HEK293 (cell line): ENCODE results near the gene BMP2K.

Source experiments
- CTCF ChIA-PET: fragments of 350-600 bp; formaldehyde crosslinking; extraction: SDS; loops from one replicate; lab custom pipeline; 2021; ENCODE audit warnings: antibody characterized with exemption; lab: Yijun Ruan, JAX
- POLR2A ChIA-PET: fragments of 300-600 bp; formaldehyde crosslinking; extraction: SDS; loops from one replicate; lab custom pipeline; 2020; ENCODE audit warnings: antibody characterized with exemption, inconsistent platforms; lab: Yijun Ruan, JAX
- H3K27ac ChIP-seq: fragments of 200-500 bp; sonication (Bioruptor generic); 2 replicates; pipeline ENCODE4 v1.5.1; 2014; ENCODE audit warnings: low read depth, low read length, control low read depth, inconsistent platforms; ENCODE audit errors: extremely low read depth
- H3K36me3 ChIP-seq, 2 experiments: fragments of 200-500 bp in 1 of 2; sonication (Bioruptor generic) in 1 of 2; 1 replicate in 1 of 2; 2 replicates in 1 of 2; pipeline ENCODE4 v1.5.1; 2014 to 2017; ENCODE audit warnings: inconsistent platforms in 2 of 2, low read length in 2 of 2; ENCODE audit not compliant: control insufficient read depth in 2 of 2, insufficient read depth in 1 of 2
- H3K4me1 ChIP-seq: fragments of 200-500 bp; sonication (Bioruptor generic); 2 replicates; pipeline ENCODE4 v1.5.1; 2014; ENCODE audit warnings: mild to moderate bottlenecking, low read length, inconsistent platforms; ENCODE audit not compliant: control insufficient read depth, insufficient read depth
- H3K4me3 ChIP-seq: 2 replicates; pipeline ENCODE4 v1.5.1; 2011; ENCODE audit warnings: low read depth, mild to moderate bottlenecking, control low read depth, low read length, moderate library complexity
- H3K9me3 ChIP-seq: fragments of 200-500 bp; sonication (Bioruptor generic); 2 replicates; pipeline ENCODE4 v1.5.1; 2014; ENCODE audit warnings: low read depth, low read length, inconsistent platforms; ENCODE audit not compliant: control insufficient read depth, insufficient read depth
- GLIS2 ChIP-seq: fragments of 450-650 bp; formaldehyde crosslinking; IDR thresholded peaks from 2 replicates; pipeline ENCODE4 v1.5.1; 2016; ENCODE audit warnings: missing biosample characterization, missing genetic modification characterization
- KLF9 ChIP-seq: fragments of 450-650 bp; formaldehyde crosslinking; IDR thresholded peaks from 2 replicates; pipeline ENCODE4 v1.5.1; 2016; ENCODE audit warnings: missing biosample characterization, missing genetic modification characterization, low read depth
- MYNN ChIP-seq: fragments of 450-650 bp; formaldehyde crosslinking; IDR thresholded peaks from 2 replicates; pipeline ENCODE4 v1.5.1; 2016; ENCODE audit warnings: missing biosample characterization, missing genetic modification characterization, borderline replicate concordance
- OVOL3 ChIP-seq: fragments of 450-650 bp; formaldehyde crosslinking; IDR thresholded peaks from 2 replicates; pipeline ENCODE4 v1.5.1; 2016; ENCODE audit warnings: missing biosample characterization, missing genetic modification characterization
- SCRT1 ChIP-seq: fragments of 450-650 bp; formaldehyde crosslinking; IDR thresholded peaks from 2 replicates; pipeline ENCODE4 v1.5.1; 2016; ENCODE audit warnings: missing biosample characterization, missing genetic modification characterization, borderline replicate concordance
- TCF7L2 ChIP-seq: IDR thresholded peaks from 2 replicates; pipeline ENCODE4 v1.6.1; 2011; ENCODE audit warnings: low read depth, mild to moderate bottlenecking, inconsistent platforms, low read length, moderate library complexity, borderline replicate concordance
- ZBTB49 ChIP-seq: fragments of 450-650 bp; formaldehyde crosslinking; IDR thresholded peaks from 2 replicates; pipeline ENCODE4 v1.5.1; 2016; ENCODE audit warnings: missing biosample characterization, missing genetic modification characterization, low read depth
- ZFP41 ChIP-seq: fragments of 450-650 bp; formaldehyde crosslinking; IDR thresholded peaks from 2 replicates; pipeline ENCODE4 v1.5.1; 2016; ENCODE audit warnings: missing biosample characterization, missing genetic modification characterization, borderline replicate concordance
- ZNF140 ChIP-seq: fragments of 450-650 bp; formaldehyde crosslinking; IDR thresholded peaks from 2 replicates; pipeline ENCODE4 v1.5.1; 2016; ENCODE audit warnings: missing biosample characterization, missing genetic modification characterization
- ZNF155 ChIP-seq: fragments of 450-650 bp; formaldehyde crosslinking; IDR thresholded peaks from 2 replicates; pipeline ENCODE4 v1.5.1; 2016; ENCODE audit warnings: missing biosample characterization, missing genetic modification characterization
- ZNF16 ChIP-seq: fragments of 450-650 bp; formaldehyde crosslinking; IDR thresholded peaks from 2 replicates; pipeline ENCODE4 v1.5.1; 2016; ENCODE audit warnings: low read depth, missing biosample characterization, missing genetic modification characterization
- ZNF175 ChIP-seq: fragments of 450-650 bp; formaldehyde crosslinking; IDR thresholded peaks from 2 replicates; pipeline ENCODE4 v1.5.1; 2016; ENCODE audit warnings: missing biosample characterization, missing genetic modification characterization
- ZNF19 ChIP-seq: fragments of 450-650 bp; formaldehyde crosslinking; IDR thresholded peaks from 2 replicates; pipeline ENCODE4; 2016; ENCODE audit warnings: missing biosample characterization, missing genetic modification characterization, low read depth
- ZNF214 ChIP-seq: fragments of 450-650 bp; formaldehyde crosslinking; IDR thresholded peaks from 2 replicates; pipeline ENCODE4 v1.5.1; 2017; ENCODE audit warnings: missing biosample characterization, mild to moderate bottlenecking, missing genetic modification characterization, borderline replicate concordance
- ZNF248 ChIP-seq: fragments of 450-650 bp; formaldehyde crosslinking; IDR thresholded peaks from 2 replicates; pipeline ENCODE4 v1.5.1; 2017; ENCODE audit warnings: missing biosample characterization, missing genetic modification characterization
- ZNF404 ChIP-seq: fragments of 450-650 bp; formaldehyde crosslinking; IDR thresholded peaks from 2 replicates; pipeline ENCODE4 v1.5.1; 2017; ENCODE audit warnings: missing biosample characterization, missing genetic modification characterization
- ZNF473 ChIP-seq: fragments of 450-650 bp; formaldehyde crosslinking; IDR thresholded peaks from 2 replicates; pipeline ENCODE4 v1.5.1; 2017; ENCODE audit warnings: missing biosample characterization, missing genetic modification characterization
- ZNF621 ChIP-seq: fragments of 450-650 bp; formaldehyde crosslinking; IDR thresholded peaks from 2 replicates; pipeline ENCODE4 v1.5.1; 2017; ENCODE audit warnings: missing biosample characterization, missing genetic modification characterization
- ZNF76 ChIP-seq: fragments of 450-650 bp; formaldehyde crosslinking; IDR thresholded peaks from 2 replicates; pipeline ENCODE4; 2016; ENCODE audit warnings: low read depth, missing biosample characterization, missing genetic modification characterization, borderline replicate concordance
- ZSCAN23 ChIP-seq: fragments of 450-650 bp; formaldehyde crosslinking; IDR thresholded peaks from 2 replicates; pipeline ENCODE4 v1.5.1; 2016; ENCODE audit warnings: missing biosample characterization, missing genetic modification characterization
- ZSCAN5A ChIP-seq: fragments of 450-650 bp; formaldehyde crosslinking; IDR thresholded peaks from 2 replicates; pipeline ENCODE4 v1.5.1; 2016; ENCODE audit warnings: missing biosample characterization, missing genetic modification characterization
- TF ChIP-seq, protein P1 (sequence below): fragments of 450-650 bp; formaldehyde crosslinking; IDR thresholded peaks from 2 replicates; pipeline ENCODE4 v1.5.1; 2017; ENCODE audit warnings: missing biosample characterization, missing genetic modification characterization
- TF ChIP-seq, protein P2 (sequence below): fragments of 450-650 bp; formaldehyde crosslinking; IDR thresholded peaks from 2 replicates; pipeline ENCODE4 v1.5.1; 2016; ENCODE audit warnings: missing biosample characterization, missing genetic modification characterization
- TF ChIP-seq, protein P3 (sequence below): fragments of 450-650 bp; formaldehyde crosslinking; IDR thresholded peaks from 2 replicates; pipeline ENCODE4 v1.5.1; 2016; ENCODE audit warnings: missing biosample characterization, missing genetic modification characterization

BMP2K gene

GRCh38 chr4:78734441-78735162, 41.5 kb upstream of the BMP2K start:
- no peak for TF ChIP-seq TCF7L2
- TF ChIP-seq ZNF248 (tag by site-specific recombination), result no peak
- no peak for TF ChIP-seq ZNF404 (tag by site-specific recombination)
- no peak for TF ChIP-seq ZNF473
- no peak for TF ChIP-seq MYNN (tag by site-specific recombination)
- no peak for TF ChIP-seq ZSCAN23 (tag by site-specific recombination)
- TF ChIP-seq, all 188 proteins: peak for 0
- no peak overlapping the region for H3K27ac ChIP-seq
- ChIA-PET CTCF (no interaction called here), POLR2A (no interaction called here)
- H3K4me1 ChIP-seq, result no peaks in the 10 kb centered on the region
- no peak overlapping the region for H3K4me3 ChIP-seq
- H3K9me3 ChIP-seq, result no peaks in the 10 kb centered on the region
- H3K36me3 ChIP-seq, result no peaks in the 10 kb centered on the region

DNA sequence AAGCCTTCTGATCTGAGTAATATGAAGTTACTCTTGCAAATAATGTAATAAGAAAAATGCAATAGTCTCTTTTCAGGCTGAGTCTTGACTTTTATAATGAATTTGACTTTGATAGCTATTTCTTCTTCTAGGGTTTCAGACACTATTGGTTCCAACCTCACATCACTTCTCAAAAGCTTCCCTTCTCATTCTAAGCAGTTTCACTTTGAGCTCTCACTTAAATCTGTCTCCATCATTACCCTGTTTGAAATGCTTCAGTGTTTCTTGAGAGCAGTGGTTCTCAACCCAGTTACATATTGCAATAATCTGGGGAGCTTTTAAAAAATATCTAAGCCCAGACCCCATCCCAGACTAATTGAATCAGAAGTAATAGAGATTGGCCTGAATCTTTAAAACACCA, 40.5 kb upstream of the BMP2K start:
- no peak overlapping the region for H3K27ac ChIP-seq
- CTCF ChIA-PET, result no interaction called here
- no peak overlapping the region for H3K4me3 ChIP-seq
- POLR2A ChIA-PET, result no interaction called here
- H3K9me3 ChIP-seq, result no peaks in the 10 kb centered on the region
- H3K36me3 ChIP-seq, result no peaks in the 10 kb centered on the region
- TF ChIP-seq, protein P1, sequence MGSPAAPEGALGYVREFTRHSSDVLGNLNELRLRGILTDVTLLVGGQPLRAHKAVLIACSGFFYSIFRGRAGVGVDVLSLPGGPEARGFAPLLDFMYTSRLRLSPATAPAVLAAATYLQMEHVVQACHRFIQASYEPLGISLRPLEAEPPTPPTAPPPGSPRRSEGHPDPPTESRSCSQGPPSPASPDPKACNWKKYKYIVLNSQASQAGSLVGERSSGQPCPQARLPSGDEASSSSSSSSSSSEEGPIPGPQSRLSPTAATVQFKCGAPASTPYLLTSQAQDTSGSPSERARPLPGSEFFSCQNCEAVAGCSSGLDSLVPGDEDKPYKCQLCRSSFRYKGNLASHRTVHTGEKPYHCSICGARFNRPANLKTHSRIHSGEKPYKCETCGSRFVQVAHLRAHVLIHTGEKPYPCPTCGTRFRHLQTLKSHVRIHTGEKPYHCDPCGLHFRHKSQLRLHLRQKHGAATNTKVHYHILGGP (tag by site-specific recombination), result no peak
- no peak for TF ChIP-seq ZNF140 (tag by site-specific recombination)
- no peak for TF ChIP-seq GLIS2 (tag by site-specific recombination)
- no peak for TF ChIP-seq ZNF621
- no peak for TF ChIP-seq SCRT1
- no peak for TF ChIP-seq ZNF76
- TF ChIP-seq ZNF214 (tag by site-specific recombination), result no peak
- no peak for TF ChIP-seq ZNF155 (tag by site-specific recombination)
- TF ChIP-seq ZNF16 (tag by site-specific recombination), result no peak
- no peak for TF ChIP-seq ZFP41 (tag by site-specific recombination)
- no peak for TF ChIP-seq KLF9 (tag by site-specific recombination)
- TF ChIP-seq ZBTB49 (tag by site-specific recombination), result no peak
- H3K4me1 ChIP-seq, result no peaks in the 10 kb centered on the region

GRCh38 chr4:78737035-78737434, 39.1 kb upstream of the BMP2K start:
- Histone ChIP-seq H3K36me3 (no peaks in the 10 kb centered on the region), H3K4me3 (no peak overlapping the region), H3K27ac (no peak overlapping the region), H3K4me1 (no peaks in the 10 kb centered on the region), H3K9me3 (no peaks in the 10 kb centered on the region)
- CTCF ChIA-PET, result interaction anchor here (0.5 kb wide), 1 partner anchor 15 kb away, joined by 3 read pairs; no protein-coding TSS in a partner anchor
- POLR2A ChIA-PET, result no interaction called here
- TF ChIP-seq ZNF175 (tag by site-specific recombination) (no peak), ZFP41 (tag by site-specific recombination) (no peak), ZNF19 (tag by site-specific recombination) (no peak), OVOL3 (tag by site-specific recombination) (no peak), ZSCAN5A (tag by site-specific recombination) (no peak)
- TF ChIP-seq, protein P2, sequence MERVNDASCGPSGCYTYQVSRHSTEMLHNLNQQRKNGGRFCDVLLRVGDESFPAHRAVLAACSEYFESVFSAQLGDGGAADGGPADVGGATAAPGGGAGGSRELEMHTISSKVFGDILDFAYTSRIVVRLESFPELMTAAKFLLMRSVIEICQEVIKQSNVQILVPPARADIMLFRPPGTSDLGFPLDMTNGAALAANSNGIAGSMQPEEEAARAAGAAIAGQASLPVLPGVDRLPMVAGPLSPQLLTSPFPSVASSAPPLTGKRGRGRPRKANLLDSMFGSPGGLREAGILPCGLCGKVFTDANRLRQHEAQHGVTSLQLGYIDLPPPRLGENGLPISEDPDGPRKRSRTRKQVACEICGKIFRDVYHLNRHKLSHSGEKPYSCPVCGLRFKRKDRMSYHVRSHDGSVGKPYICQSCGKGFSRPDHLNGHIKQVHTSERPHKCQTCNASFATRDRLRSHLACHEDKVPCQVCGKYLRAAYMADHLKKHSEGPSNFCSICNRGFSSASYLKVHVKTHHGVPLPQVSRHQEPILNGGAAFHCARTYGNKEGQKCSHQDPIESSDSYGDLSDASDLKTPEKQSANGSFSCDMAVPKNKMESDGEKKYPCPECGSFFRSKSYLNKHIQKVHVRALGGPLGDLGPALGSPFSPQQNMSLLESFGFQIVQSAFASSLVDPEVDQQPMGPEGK, result no peak
- TF ChIP-seq, protein P3, sequence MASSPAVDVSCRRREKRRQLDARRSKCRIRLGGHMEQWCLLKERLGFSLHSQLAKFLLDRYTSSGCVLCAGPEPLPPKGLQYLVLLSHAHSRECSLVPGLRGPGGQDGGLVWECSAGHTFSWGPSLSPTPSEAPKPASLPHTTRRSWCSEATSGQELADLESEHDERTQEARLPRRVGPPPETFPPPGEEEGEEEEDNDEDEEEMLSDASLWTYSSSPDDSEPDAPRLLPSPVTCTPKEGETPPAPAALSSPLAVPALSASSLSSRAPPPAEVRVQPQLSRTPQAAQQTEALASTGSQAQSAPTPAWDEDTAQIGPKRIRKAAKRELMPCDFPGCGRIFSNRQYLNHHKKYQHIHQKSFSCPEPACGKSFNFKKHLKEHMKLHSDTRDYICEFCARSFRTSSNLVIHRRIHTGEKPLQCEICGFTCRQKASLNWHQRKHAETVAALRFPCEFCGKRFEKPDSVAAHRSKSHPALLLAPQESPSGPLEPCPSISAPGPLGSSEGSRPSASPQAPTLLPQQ (tag by site-specific recombination), result no peak
